Pulmonary artery endothelial cell (primary cell): ENCODE measurements around the gene USP51. TPM values are rescaled to one million over a fixed set of nuclear protein-coding genes. Genes with fewer than 3 reads are reported as not detected.
"Not testable (repeated sequence)": the region's sequence is repeated elsewhere in the genome, so short reads cannot be mapped to it uniquely, and the experiment has no call there.

Experiments used
- DNase-seq: peaks from one replicate; pipeline ENCODE4 v3.0.0-alpha.2; 2011; ENCODE audit warnings: low read depth, low spot score
- total RNA-seq: library from RNA; depleted of rRNA; stranded (reverse); fragments of >200 nt; gene quantifications from 2 replicates; pipeline ENCODE4 v1.2.3, GENCODE V29; 2014

USP51 gene
- total RNA-seq: 1.1 and 1.3 TPM in 2 replicates

DNA sequence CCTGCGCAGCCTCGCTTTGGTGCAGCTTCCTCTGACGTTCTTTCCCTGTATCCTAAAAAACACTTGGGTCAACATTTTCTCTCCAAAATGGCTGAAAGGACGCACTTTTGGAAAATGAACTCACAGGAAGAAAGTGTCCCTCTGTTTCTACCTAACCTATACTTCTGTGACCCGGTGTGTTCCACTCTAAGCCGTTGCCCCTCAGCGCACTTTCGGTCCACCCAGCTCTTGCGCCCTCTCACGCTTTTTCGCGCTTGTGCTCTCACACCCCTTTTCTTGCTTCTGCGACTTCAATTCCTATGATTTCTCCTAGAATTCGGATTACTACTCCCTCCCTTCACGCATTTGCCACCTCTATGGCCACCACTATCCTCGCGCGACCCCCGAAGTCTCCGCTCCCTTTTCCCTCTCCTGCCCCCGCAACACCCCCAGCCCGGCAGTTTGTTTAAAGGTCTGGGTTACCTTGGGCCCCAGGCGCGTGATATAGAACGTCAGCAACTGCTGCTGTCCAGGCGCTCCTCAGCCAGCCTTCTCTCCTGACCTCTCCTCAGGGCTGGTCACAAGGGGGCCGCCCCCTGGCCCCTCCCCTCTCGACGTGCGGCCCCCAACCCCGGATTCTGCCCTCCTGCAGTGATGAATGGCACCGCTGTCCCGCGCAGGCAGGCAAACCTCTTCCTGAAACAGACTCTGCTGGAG lies at the start of gene USP51:
Gene USP51, minus strand, starts transcription at position 535 of the 696 bp plus-strand sequence. CDS start 909 bp downstream, outside the sequence.
- no peak for DNase-seq

DNA sequence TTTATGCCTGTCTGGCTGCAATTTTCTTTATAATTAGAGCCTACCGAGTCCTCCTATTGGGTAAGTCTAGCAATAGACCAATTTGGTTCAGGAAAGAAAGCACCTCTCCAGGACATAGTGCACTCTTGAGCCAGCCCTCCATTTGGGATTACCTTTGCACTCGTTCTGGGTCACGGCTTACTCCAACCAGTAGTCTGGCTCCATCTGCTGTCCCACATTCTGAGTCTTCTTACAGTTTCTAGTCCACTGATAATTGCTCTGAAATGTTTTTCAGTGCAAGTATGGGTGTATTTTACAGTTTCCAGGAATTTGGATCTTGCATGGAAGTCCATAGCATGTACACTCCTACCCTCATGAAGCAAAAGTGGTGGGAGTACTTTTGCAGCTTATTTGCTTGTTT lies 34.8 kb upstream of the USP51 start:
- DNase-seq: no peak

DNA sequence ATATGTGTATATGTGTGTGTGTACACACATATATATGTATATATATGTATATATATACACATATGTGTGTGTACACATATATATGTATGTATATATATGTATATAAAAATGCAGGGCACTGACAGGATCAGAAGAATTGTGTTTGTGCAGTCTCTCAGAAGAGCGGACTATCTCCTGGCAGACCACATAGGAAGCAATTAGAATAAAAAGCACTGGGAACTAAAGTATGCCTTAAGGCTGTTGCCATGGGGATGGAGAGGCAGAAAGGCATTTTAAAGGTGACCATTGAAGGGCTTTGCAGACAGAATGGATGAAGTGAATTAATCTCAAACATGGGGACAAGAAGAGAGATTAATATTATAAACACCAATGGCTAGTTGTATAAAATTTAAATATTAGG lies 33.7 kb upstream of the USP51 start:
- no peak for DNase-seq

DNA sequence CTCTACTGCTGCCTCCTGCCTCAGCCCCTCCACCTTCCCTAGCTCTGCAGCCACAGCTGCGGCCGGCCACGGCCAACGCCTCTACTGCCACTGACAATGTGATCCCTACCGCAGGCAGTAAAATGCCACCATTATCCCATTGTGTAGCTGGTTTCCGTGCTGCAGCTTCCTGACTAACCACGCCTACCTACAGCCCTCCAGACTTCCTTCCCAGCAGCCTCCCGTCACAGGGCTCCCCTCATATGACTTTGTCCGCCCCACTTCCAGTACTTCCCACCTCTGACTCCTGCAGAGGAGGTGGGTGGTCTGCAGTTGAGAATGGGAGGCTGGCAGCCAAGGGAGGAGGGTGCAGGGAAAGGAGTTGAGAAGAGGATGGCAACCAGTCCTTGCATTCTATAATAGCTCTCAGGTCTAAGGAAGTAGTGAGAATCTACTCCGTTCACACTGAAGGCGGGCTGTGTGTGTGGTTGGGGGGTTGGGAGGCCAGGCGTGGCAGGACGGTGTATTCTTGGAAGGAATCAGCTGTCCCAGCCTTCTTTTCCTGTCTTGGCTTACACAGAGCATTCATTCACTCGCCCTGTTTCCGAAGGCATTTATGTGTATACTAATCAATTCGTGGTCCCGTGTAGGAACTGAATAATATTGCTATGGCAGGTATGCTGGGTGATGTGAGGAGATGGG lies 33.1 kb upstream of the USP51 start:
- no peak for DNase-seq

DNA sequence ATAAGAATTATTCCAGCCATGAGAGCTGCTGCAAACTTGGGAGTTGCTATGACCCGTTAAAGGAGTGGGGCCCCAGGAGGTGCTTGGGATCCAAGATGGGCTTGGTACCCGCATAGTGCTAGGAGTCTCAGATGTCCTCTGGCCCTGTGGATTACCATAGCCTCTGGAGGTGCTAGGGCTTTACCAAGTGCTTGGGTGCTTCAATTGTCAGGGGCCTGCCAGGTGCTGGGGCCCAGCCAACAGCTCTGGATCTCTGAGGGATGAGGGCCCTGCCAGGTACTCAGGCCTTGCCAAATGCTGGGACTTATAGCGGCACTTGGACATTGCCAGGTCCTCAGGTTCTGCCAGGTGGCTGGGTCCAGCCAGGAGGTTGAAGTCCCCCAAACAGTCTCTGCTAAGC lies 32.0 kb upstream of the USP51 start:
- DNase-seq: no peak

DNA sequence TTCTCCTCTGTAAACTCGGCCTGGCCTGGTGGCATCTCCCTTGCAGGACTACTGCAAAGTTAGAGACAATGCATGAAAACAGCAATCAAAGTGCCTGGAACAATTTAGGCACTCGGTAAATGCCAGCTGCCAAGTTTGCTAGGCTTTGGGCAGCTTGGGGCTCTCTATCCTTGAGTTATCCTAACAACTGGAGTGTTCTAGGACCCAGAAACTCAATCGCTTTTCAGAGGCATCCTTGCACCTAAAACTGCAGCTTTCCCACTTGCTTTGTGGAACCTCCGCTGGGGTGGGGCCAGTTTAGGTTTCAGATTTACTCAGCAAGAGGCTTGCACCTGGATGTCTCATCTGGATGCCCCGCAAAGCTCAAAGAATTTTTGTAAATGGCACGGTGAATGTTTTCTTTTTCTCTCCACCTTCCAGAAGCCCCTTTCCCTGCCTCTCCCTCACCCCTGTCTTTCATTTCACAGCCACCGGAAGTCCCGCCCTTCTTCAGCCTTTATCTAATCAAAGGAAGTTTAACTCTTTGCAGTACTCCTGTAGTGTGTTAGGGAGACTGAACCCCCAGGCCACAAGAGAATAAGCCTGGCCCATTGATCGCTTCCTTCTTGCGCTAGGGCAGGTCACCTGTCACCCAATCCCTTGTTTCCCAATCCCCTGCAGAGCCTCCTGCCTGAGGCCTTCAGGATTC lies 27.3 kb upstream of the USP51 start:
- not testable (repeated sequence) for DNase-seq

DNA sequence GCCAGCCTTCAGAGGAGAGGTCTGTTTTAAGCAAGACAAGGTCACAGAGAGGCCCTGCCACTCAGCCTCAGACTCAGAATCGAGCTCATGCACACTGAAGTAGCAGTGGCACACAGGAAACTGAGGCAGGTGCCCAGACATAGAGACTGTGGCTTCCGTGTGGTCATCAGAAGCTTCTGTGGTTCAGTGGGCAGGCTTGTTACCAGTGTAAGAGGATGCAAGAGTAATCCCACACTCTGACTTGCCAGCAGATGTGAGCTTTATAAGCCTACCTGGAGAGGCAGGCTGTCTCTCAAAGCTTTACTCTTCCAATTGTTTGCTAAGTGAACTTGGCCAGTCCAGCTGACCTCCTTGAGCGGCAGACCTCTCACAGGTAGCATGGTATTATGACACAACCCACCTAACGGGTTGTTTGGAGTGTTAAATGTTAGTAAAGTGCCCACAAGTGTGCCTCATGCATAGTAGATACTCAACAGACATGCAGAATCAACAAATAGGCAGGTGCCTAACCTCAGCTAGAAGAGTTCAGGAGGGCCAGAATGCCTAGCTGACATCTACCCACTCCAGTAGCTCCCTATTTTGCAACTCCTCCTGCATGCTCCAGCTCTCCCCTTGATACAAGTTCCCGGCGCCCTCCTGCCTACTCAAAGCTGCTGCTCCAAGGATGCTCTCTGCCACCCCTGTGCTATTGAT lies 23.5 kb upstream of the USP51 start:
- DNase-seq: not testable (repeated sequence)

DNA sequence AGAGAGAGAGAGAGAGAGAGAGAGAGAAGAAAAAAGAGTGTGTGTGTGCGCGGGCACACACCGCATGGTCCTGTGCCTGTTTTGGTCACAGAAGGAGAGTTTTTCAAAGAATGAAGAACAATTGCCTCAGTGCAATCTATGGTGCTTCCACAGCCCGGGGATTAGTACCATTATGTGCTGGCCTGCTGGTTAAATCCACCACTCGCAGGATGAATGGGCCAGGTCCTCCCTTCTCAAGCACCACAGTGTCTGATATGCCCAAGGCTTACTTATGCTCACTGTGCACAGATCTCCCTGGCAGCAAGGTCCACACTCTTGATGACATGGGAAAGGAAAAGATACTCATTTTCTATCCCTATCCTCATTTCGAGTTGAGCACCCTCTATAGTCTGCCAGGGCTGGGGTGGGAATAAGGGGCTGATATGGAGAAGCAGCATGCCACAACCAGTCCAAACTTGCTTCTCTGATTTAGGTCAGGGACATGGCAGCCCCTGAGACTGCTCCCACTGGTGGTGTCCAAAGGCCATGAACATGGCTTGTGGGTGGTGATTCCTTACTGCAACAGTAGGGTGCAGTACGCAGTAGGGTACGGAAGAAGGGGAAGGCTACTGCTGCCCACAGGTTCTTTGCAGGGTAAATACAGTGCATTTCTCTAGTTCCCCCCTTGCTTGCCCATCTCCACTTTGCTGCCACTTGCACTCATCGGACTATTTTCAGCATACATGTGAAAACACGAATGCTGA lies 18.9 kb upstream of the USP51 start:
- DNase-seq: not testable (repeated sequence)

DNA sequence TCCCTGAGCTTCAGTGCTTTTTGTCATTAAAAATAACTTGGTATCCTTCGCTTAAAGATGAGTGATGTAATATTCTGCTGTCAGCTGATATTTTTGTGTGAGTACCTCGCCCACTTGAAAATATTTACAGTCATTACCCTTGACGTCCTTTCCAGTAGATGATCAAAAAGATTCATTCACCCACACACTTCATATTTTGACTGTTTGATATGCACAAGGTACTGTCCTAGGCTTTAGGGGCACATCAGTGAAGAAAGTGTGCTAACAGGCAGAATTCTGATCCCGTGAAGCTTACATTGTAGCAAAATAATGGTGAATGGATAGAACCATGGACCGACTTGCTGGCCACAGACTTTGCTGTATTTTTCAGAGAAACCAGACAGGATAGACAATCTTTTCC lies 18.1 kb upstream of the USP51 start:
- DNase-seq: not testable (repeated sequence)

DNA sequence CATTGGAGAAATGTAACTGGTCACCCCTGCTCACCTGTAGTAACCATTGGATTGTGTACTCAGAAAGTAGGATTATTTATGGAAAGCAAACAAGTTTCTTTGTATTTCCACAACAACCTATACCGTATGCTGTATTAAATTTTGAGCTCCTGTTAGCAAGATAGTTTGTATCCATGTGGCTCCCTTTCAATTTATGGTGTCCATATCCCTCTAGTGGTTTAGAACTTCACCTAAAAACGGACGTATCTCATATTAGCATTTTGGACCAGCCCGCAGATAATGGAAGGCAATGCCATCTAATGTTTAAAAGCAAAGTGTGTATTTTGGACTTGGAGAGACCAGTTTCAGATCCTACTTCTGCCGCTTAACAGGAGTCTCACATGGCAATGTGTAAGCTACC lies 17.4 kb upstream of the USP51 start:
- DNase-seq: not testable (repeated sequence)

DNA sequence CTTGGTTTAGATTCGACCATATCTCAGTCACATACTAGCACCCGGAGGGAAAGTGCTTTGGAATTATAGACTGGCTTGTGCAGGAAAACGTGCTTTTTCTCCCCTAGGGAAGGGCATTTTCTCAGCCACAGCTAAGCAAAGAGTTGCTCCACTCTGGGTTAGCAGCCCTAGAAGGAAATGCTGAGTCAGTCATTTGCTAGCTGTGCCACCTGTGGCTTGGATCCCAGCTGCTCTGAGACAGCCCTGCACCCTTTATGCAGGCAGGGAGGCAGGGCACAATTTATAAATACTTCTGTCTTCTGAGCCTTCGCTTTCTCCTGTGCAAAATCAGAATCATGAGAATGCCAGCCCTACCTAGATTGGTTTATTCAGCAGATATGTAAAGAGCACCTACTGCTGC lies 1.3 kb upstream of the USP51 start:
- DNase-seq: no peak

DNA sequence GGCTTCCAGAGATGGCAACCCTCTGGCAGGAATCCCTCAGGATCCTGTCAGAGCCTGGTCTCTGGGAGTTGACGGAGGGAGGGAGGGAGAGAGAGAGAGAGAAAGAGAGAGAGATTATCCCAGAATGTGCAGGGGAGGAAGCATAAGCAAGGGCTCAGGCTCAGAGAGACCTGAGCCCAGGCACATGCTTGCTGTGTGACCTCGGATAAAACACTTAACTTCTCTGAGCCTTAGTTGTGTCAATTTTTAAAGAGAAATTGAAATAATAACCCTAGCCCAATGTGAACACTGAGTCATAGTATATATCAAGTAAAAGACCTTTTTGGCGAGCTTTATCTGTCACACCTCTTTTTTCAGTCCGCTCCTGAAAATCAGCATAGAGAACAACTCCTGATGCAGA lies 473 bp upstream of the USP51 start:
- DNase-seq: no peak

DNA sequence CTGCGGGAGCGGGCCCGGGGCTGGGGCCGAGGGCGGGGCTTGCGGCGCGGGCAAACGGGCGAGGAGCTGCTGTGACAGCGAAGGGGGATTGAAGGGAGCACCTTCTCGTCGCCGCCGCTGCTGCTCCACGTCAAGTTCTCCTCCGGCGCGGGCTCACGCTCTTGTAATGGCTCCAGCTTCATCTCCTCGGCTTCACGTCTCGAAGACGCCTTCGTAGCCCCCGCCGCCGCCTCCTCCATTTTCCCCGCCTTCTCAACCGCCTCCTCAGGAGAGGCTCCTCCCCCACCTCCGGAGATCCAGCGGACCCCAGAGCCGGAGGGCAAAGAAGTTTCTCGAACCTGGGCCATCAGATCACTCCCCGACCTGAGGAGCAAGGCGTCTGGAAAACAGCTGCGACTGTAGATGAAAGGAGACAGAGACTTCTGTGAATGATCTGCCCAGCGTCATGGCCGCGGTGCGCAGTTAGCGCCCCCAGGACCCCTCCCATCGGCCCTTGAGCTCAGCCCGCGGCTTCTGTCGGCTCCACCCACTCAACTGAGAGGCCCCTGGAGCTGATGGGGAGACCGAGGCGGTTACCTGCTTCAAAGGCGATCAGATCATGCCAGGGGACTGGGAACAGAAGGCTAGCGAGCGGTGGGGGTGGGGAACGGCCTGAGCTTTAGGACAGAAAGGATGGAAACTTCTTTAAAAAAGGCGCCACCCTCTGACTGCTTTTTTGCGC lies 895 bp downstream of the USP51 start:
- no peak for DNase-seq

DNA sequence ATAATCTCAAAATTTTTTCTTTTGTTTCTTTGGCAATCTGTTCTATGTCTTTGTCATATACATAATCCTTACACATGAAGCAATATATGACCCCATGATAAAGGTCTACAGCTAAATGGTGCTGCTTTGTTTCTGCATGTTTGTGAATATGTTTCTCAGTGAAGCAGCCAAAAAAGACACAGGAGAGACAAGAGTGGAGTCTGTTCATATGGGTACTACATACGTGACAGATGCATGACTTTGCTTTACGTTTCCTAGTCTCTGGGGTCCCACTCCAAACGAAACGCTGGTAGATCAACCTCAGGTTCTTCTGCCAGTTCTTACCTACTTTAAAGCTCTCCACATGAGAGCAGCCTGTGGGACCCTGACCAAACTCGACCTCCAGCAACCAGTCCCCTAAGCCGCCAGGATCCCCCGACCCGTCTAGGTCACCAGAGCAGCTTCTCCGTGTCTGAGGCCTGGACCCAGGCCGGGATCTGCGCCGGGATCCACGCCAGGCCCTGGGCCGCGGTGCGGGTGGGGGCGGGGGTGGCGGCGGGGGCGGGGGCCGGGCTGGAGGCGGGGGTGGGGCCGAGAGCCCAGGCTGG lies 1.5 kb downstream of the USP51 start:
- DNase-seq: no peak

DNA sequence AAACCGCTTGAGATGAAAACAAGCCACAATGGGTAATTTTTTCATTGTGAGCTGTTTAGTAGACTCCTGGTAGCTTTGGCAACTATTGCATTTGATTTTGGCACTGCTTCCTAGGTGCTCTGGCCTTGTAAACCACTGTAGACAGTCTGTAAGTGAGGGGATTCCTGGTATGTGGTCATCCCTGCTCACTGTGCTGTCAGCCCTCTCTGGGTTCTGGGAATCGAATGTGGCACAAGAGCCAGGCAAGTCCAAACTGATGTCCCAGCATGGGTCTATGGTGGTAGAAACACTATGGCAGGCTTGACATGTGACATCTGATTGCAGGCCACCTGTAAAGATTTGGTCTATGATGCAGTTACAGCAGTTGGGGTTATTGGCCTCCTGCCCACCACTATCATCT lies 2.5 kb downstream of the USP51 start:
- DNase-seq: no peak

DNA sequence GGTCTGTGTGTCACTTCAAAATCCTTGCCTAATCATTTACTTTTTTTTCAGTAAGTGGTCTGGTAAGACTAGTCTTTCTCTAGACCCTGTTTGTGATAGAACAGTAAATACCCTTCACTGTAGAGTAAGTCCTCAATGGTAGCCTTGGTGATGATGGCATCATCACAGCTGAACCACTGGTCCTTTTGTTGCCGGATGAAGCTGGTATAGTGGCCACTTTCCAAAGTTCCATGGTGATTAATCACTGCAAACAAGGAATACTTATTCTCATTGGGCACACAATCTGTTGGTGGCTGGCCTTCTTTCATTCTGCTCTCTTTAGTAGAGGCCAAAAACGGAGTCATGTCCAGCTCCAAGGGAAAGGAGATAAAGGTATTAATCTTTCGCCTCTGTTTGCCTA lies 2.9 kb downstream of the USP51 start:
- DNase-seq: no peak

DNA sequence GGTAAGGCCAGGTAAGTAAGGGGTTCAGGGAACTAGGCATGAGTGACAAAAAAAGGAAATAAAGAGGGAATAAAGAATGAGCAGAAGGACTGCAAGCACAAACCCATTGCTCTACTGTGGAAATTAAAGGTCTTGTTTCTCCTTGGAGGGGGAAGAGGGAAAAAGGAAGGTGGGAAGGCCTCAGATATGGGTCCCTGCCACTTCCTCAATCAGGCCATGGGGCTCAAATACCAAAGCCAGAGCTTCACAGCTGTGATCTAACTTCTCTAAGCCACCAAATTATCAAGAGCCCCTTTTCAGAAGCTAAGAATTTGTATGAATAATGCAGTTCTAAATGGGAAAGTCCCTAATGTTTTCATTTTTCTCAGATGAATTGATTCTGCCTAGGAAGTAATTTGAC lies 4.7 kb downstream of the USP51 start:
- no peak for DNase-seq

DNA sequence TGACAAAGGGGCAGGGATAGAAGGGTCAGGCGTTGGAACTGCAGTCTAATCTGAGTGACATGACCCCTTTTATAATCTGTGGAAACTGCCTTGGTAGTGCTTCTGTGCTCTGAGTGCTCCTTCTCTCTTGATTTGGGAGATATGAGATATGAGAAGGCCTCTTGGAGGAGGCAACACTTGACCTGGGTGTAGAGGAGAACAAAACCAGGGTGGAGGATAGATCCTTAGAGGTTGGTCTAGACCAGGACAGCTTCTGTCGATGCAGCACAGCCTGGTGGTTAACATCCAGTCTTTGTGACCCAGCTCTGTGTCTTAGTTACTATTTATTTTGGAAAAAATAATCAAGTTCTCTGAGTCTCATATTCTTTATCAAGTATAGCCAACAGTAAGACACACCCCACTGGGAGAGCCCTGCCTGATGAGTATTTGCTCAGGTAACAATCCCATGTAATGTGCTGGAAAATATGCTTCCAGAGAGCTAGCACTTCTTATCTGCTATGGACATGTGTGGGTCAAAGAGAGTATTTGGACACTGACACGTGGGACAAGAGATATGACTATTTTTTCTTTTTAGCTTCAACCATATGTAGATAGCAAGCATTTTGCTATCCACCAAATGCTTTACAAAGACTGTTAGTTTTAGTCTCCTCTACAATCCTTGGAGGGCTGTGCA lies 9.1 kb downstream of the USP51 start:
- DNase-seq: no peak

DNA sequence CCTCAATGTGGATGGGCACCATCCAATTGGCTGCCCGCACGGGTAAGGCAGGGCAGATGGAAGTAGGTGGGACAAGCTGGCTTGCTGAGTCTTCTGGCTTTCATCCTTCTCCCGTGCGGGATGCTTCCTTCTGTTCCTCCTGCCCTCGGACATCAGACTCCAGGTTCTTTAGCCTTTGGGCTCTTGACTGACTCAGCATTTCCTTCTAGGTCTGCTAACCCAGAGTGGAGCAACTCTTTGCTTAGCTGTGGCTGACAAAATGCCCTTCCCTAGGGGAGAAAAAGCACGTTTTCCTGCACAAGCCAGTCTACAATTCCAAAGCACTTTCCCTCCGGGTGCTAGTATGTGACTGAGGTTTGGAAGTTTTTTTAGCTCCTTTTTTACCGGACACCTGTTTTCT lies 9.7 kb downstream of the USP51 start:
- DNase-seq: not testable (repeated sequence)

DNA sequence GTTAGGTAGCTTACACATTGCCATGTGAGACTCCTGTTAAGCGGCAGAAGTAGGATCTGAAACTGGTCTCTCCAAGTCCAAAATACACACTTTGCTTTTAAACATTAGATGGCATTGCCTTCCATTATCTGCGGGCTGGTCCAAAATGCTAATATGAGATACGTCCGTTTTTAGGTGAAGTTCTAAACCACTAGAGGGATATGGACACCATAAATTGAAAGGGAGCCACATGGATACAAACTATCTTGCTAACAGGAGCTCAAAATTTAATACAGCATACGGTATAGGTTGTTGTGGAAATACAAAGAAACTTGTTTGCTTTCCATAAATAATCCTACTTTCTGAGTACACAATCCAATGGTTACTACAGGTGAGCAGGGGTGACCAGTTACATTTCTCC lies 23.9 kb downstream of the USP51 start:
- DNase-seq: not testable (repeated sequence)
